ENCODE measurements around the gene IGF1R. TPM values are rescaled to one million over a fixed set of nuclear protein-coding genes. Genes with fewer than 3 reads are reported as not detected.

Gene IGF1R
- total and polyA plus RNA-seq, 2 donors (not counting 3 experiments of a cell fraction or from before 2014, with no cell fraction given), result 16.1 to 59.1 TPM

- Histone ChIP-seq H3K4me2 (ENCODE audit: insufficient read depth, low read length) (no peak overlapping the region), H3K9me1 (replicated peaks; ENCODE audit: control insufficient read depth, extremely low read depth, insufficient read depth, low read length) (no peaks in the 10 kb centered on the region), H3K79me2 (ENCODE audit: control insufficient read depth, insufficient read depth, low read length) (peaks cover 9% of the 10 kb centered on the region), H3K36me3 (ENCODE audit: control insufficient read depth in 2 of 2, extremely low read depth in 1 of 2, insufficient read depth in 2 of 2, low read length in 2 of 2) (no peaks in the 10 kb centered on the region), H4K20me1 (replicated peaks; ENCODE audit: control insufficient read depth, extremely low read depth, insufficient read depth, low read length) (no peaks in the 10 kb centered on the region), H3K27me3 (ENCODE audit: control insufficient read depth in 2 of 2, insufficient read depth in 2 of 2, low read length in 2 of 2) (no peaks in the 10 kb centered on the region), H3K4me1 (ENCODE audit: control insufficient read depth, extremely low read depth, insufficient read depth, low read length) (peaks cover 3% of the 10 kb centered on the region), H3K4me3 (replicated peaks in 1 of 3; ENCODE audit: insufficient read depth in 1 of 3, low read depth in 1 of 3, low read length in 3 of 3) (no peak overlapping the region), H2AFZ (ENCODE audit: low read depth, low read length) (no peak overlapping the region), H3K9ac (replicated peaks; ENCODE audit: extremely low read depth, insufficient read depth, low read length) (no peak overlapping the region), H3K9me3 (replicated peaks; ENCODE audit: control insufficient read depth, insufficient read depth, low read length) (no peaks in the 10 kb centered on the region), H3K27ac (ENCODE audit: insufficient read depth, low read depth, low read length) (no peak overlapping the region)
- no peak for TF ChIP-seq CTCF (IDR thresholded peaks at IDR 0.05; ENCODE audit: extremely low read depth in 1 of 2, insufficient read depth in 1 of 2, low read depth in 1 of 2, low read length in 2 of 2)
- ChIA-PET CTCF (interaction anchor here (2.5 kb wide), 1 partner anchor 66 kb away, joined by 11 read pairs; no protein-coding TSS in a partner anchor), POLR2A (no interaction called here)
- BruUV-seq (replicated peaks), result no TSS peak
- intact Hi-C loops (cut with micrococcal nuclease), result loop anchor here (10.0 kb wide), 1 partner anchor 341 kb away; no protein-coding TSS in a partner anchor
- dilution Hi-C loops (cut with MboI; ENCODE audit: extremely low pct_ligation_motif_present, low sequenced_read_pairs), result no loop called here
- FAIRE-seq (no peak), DNase-seq (ENCODE audit: low read depth, low spot score) (no peak)
Observed at GRCh38 chr15:98785431-98785806, 137.1 kb downstream of the IGF1R start.

DNA sequence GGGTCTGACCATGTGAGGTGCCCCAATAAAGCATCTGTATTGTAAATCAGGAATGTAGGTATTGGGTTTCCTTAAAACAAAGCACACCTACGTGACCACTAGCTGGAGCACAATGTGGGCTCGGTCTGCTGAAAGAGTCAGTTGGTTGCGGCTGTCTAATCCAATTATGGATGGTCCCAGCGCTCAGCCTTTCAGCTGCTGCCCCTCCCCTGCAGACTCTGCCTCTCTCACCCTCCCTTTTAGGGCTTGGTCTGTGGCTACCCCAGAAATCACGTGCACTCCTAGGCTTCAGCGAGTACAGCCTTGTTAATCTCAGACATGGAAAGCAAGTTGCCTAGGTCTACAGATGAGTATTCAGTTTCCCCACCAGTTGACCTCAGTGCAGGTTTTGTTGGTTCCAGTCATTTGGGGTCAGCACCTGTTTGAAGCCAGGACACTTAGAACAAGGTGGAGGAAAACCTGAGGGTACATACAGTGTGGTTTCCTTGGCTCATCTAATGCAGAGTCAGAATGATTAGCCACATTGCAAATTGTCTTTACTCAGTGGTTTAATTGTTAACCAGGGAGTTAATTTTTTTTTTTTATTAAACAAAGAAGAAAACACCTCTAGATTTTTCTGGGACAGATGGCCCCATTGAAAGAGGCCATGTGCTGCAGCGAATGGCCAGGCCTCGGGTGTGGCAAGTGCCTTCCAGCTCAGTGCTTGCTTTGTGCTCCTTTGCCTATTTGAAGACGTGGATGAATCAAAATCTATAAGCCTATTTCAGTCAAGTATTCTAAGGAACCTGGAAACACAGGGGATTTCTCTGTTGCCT, 137.7 kb downstream of the IGF1R start:
- peaks cover 9% of the 10 kb centered on the region for H3K79me2 ChIP-seq (ENCODE audit: control insufficient read depth, insufficient read depth, low read length)
- DNase-seq (ENCODE audit: low read depth, low spot score), result no peak
- no peak overlapping the region for H3K9ac ChIP-seq (replicated peaks; ENCODE audit: extremely low read depth, insufficient read depth, low read length)
- CTCF ChIA-PET, result interaction anchor here (2.5 kb wide), 1 partner anchor 65 kb away, joined by 11 read pairs; no protein-coding TSS in a partner anchor
- FAIRE-seq, result no peak
- H4K20me1 ChIP-seq (replicated peaks; ENCODE audit: control insufficient read depth, extremely low read depth, insufficient read depth, low read length), result no peaks in the 10 kb centered on the region
- BruUV-seq (replicated peaks), result no TSS peak
- TF ChIP-seq JUN (IDR thresholded peaks at IDR 0.05; ENCODE audit: borderline replicate concordance, insufficient read depth, insufficient read length, low read depth) (no peak), FOS (IDR thresholded peaks at IDR 0.05; ENCODE audit: borderline replicate concordance, insufficient read depth, low read length) (no peak), CTCF (IDR thresholded peaks at IDR 0.05; ENCODE audit: extremely low read depth in 1 of 2, insufficient read depth in 1 of 2, low read depth in 1 of 2, low read length in 2 of 2) (no peak), POLR2AphosphoS5 (IDR thresholded peaks at IDR 0.05; ENCODE audit: insufficient read depth, low read depth, low read length) (no peak), POLR2A (IDR thresholded peaks at IDR 0.05; ENCODE audit: low read depth, low read length) (no peak), MYC (IDR thresholded peaks at IDR 0.05; ENCODE audit: low read depth, low read length) (no peak), GATA2 (IDR thresholded peaks at IDR 0.05; ENCODE audit: insufficient read depth, insufficient read length, low read depth, low read length) (no peak), EZH2 (IDR thresholded peaks at IDR 0.05; ENCODE audit: borderline replicate concordance, low read depth, low read length, severe bottlenecking) (no peak)
- TF ChIP-seq, protein P1, sequence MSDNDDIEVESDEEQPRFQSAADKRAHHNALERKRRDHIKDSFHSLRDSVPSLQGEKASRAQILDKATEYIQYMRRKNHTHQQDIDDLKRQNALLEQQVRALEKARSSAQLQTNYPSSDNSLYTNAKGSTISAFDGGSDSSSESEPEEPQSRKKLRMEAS (IDR thresholded peaks at IDR 0.05; ENCODE audit: insufficient read depth, insufficient read length), result no peak
- no peak overlapping the region for H3K27ac ChIP-seq (ENCODE audit: insufficient read depth, low read depth, low read length)
- no peak overlapping the region for H3K4me3 ChIP-seq (replicated peaks in 1 of 3; ENCODE audit: insufficient read depth in 1 of 3, low read depth in 1 of 3, low read length in 3 of 3)
- peaks cover 3% of the 10 kb centered on the region for H3K4me1 ChIP-seq (ENCODE audit: control insufficient read depth, extremely low read depth, insufficient read depth, low read length)
- intact Hi-C loops (cut with micrococcal nuclease) (loop anchor here (10.0 kb wide), 1 partner anchor 341 kb away; no protein-coding TSS in a partner anchor), dilution Hi-C loops (cut with MboI; ENCODE audit: extremely low pct_ligation_motif_present, low sequenced_read_pairs) (no loop called here)
- no peak overlapping the region for H2AFZ ChIP-seq (ENCODE audit: low read depth, low read length)
- no peaks in the 10 kb centered on the region for H3K36me3 ChIP-seq (ENCODE audit: control insufficient read depth in 2 of 2, extremely low read depth in 1 of 2, insufficient read depth in 2 of 2, low read length in 2 of 2)
- no peaks in the 10 kb centered on the region for H3K9me3 ChIP-seq (replicated peaks; ENCODE audit: control insufficient read depth, insufficient read depth, low read length)
- no peak overlapping the region for H3K4me2 ChIP-seq (ENCODE audit: insufficient read depth, low read length)
- H3K9me1 ChIP-seq (replicated peaks; ENCODE audit: control insufficient read depth, extremely low read depth, insufficient read depth, low read length), result no peaks in the 10 kb centered on the region
- POLR2A ChIA-PET, result no interaction called here
- H3K27me3 ChIP-seq (ENCODE audit: control insufficient read depth in 2 of 2, insufficient read depth in 2 of 2, low read length in 2 of 2), result no peaks in the 10 kb centered on the region
